Kidney (tissue), 14 donors: Measurements from ENCODE around the gene DNMT1. TPM values are rescaled to one million over a fixed set of nuclear protein-coding genes. Genes with fewer than 3 reads are reported as not detected.

Source experiments
- DNase-seq, 5 donors: peaks; one replicate each; pipeline ENCODE4 v3.0.0-alpha.2; 2013 to 2020
- FAIRE-seq: peaks from 2 replicates; lab custom pipeline; 2012; peaks lifted over from hg19 to GRCh38; lab: Jason Lieb, UNC
- H3K27ac ChIP-seq, 2 donors: one replicate each; pipeline ENCODE4 v1.7.0; 2013; ENCODE audit warnings: low read depth in 2 of 2, low read length in 2 of 2, inconsistent platforms in 1 of 2
- H3K27me3 ChIP-seq: one replicate; pipeline ENCODE4 v1.7.1; 2013; ENCODE audit warnings: low read length, inconsistent platforms; ENCODE audit not compliant: control insufficient read depth, insufficient read depth
- H3K36me3 ChIP-seq, 3 donors: one replicate each; pipeline versions ENCODE4 v1.7.0 to v1.7.1; 2013; ENCODE audit warnings: low read length in 3 of 3, control low read depth in 1 of 3, inconsistent platforms in 1 of 3; ENCODE audit not compliant: insufficient read depth in 3 of 3, control insufficient read depth in 2 of 3
- H3K4me1 ChIP-seq, 3 donors: one replicate each; pipeline versions ENCODE4 v1.7.0 to v1.7.1; 2013; ENCODE audit warnings: low read length in 3 of 3, inconsistent platforms in 1 of 3, low read depth in 1 of 3; ENCODE audit not compliant: control insufficient read depth in 2 of 3, insufficient read depth in 2 of 3
- H3K4me3 ChIP-seq, 3 donors: one replicate each; pipeline versions ENCODE4 v1.7.0 to v1.8.1; 2013; ENCODE audit warnings: low read length in 3 of 3, control low read depth in 1 of 3, inconsistent platforms in 1 of 3
- H3K9ac ChIP-seq, 3 donors: one replicate each; pipeline versions ENCODE4 v1.7.0 to v1.7.1; 2013; ENCODE audit warnings: low read length in 3 of 3, control low read depth in 1 of 3, inconsistent platforms in 1 of 3
- H3K9me3 ChIP-seq, 3 donors: one replicate each; pipeline versions ENCODE4 v1.7.0 to v1.7.1; 2013; ENCODE audit warnings: low read length in 3 of 3, control low read depth in 1 of 3, inconsistent platforms in 1 of 3; ENCODE audit not compliant: control insufficient read depth in 2 of 3, insufficient read depth in 1 of 3
- CTCF ChIP-seq: IDR thresholded peaks from 3 replicates; pipeline ENCODE4 v1.5.1; 2012; ENCODE audit warnings: mild to moderate bottlenecking, moderate library complexity, borderline replicate concordance; ENCODE audit not compliant: insufficient read depth; ENCODE audit errors: extremely low read depth
- intact Hi-C: fragments of 100-400 bp; cut with DNase I; formaldehyde crosslinking; loops from one replicate; pipeline ENCODE4 v1.11.1; 2022
- polyA plus RNA-seq: library from polyadenylated mRNA; stranded (reverse); fragments of 350-450 nt; fragmentation: Illumina TruSeq; extraction: RNeasy Lipid Tissue Mini Kit (QIAGEN cat#74804); gene quantifications from one replicate; pipeline ENCODE4 v1.2.3, GENCODE V29; 2014; ENCODE audit warnings: low read depth, low replicate concordance; ENCODE audit not compliant: insufficient read depth
- total RNA-seq: library from RNA; stranded (reverse); fragmentation: NEBNext Ultra II Directional; extraction: Animal tissue kit (Norgen Biotek cat#: 25700); gene quantifications from one replicate; pipeline ENCODE4 v1.2.1, GENCODE V29; 2021
- donor health status: control.
- donor health status: control.
- donor health status: control.
- donor health status: control.
- donor health status: control.
- donor health status: DM: yes; HTN: yes; CAD: no.
- donor health status: Normal renal cell carcinoma (clear cell type).

Gene DNMT1
- total and polyA plus RNA-seq, 2 donors from 2014 or later = 15.3 to 64.6 TPM

- peak; percentile 55 to 87 (median 77) for DNase-seq
- H3K4me3 ChIP-seq = peak overlapping the region; percentile 48 to 69 (median 60)
- intact Hi-C loops = no loop called here
- no peaks in the 10 kb centered on the region for H3K27me3 ChIP-seq
- TF ChIP-seq CTCF = no peak
- no peaks in the 10 kb centered on the region for H3K9me3 ChIP-seq
- FAIRE-seq = no peak
- H3K9ac ChIP-seq = peak overlapping the region; percentile 33 to 69 (median 69)
- H3K27ac ChIP-seq = peak overlapping the region; percentile 66 to 71
- no peaks in the 10 kb centered on the region for H3K36me3 ChIP-seq
- H3K4me1 ChIP-seq = peaks cover 0 to 3% (median 0%) of the 10 kb centered on the region in 3 donors
These were observed 35.6 kb upstream of the DNMT1 start for GRCh38 chr19:10230173-10230860.

GRCh38 chr19:10228920-10229319 lies 34.2 kb upstream of the DNMT1 start:
- Histone ChIP-seq H3K27me3 (no peaks in the 10 kb centered on the region), H3K9ac (no peak overlapping the region), H3K27ac (no peak overlapping the region), H3K4me3 (no peak overlapping the region), H3K4me1 (peaks cover 0 to 3% (median 0%) of the 10 kb centered on the region in 3 donors), H3K9me3 (no peaks in the 10 kb centered on the region), H3K36me3 (no peaks in the 10 kb centered on the region)
- peak in 1 of 5 donors; percentile 50 for DNase-seq
- peak; percentile 28 for TF ChIP-seq CTCF
- intact Hi-C loops = no loop called here
- no peak for FAIRE-seq

- H3K4me1 ChIP-seq = peaks cover 0 to 3% (median 0%) of the 10 kb centered on the region in 3 donors
- intact Hi-C loops = no loop called here
- no peak overlapping the region for H3K9ac ChIP-seq
- no peak overlapping the region for H3K27ac ChIP-seq
- H3K9me3 ChIP-seq = no peaks in the 10 kb centered on the region
- H3K27me3 ChIP-seq = no peaks in the 10 kb centered on the region
- DNase-seq (no peak), FAIRE-seq (no peak)
- H3K36me3 ChIP-seq = no peaks in the 10 kb centered on the region
- no peak overlapping the region for H3K4me3 ChIP-seq
- TF ChIP-seq CTCF = no peak
These were observed 33.6 kb upstream of the DNMT1 start for GRCh38 chr19:10228393-10228792.
